Measurements from ENCODE around the gene GPAM. TPM values are rescaled to one million over a fixed set of nuclear protein-coding genes. Genes with fewer than 3 reads are reported as not detected.
"Not testable (repeated sequence)": the region's sequence is repeated elsewhere in the genome, so short reads cannot be mapped to it uniquely, and the experiment has no call there.

Gene GPAM
- total RNA-seq, 1 donor from 2014 or later, result 10.8 TPM

DNA sequence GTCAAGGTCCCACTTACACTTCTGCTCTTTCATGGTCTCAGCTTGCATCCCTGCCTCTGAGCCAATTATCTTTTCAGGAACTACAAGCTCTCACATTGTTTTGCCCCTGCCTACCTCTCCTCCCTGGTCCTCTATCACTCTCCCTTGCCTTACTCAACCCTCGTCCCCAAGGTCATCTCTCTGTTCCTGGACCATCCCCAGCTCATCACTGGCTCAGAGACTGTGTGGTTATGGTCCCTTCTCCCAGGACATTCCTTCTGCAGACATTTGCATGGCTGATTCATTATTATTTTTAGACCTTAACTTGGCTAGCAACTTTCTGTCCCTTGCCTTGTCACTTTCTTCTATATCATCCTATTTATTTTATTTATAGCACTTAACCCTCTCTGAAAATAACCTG lies 17.8 kb upstream of the GPAM start:
- peaks cover 2% of the 10 kb centered on the region for H3K4me1 Mint-ChIP-seq (ENCODE audit: low read depth)
- no peaks in the 10 kb centered on the region for H3K9me3 Mint-ChIP-seq (ENCODE audit: low read depth)
- H3K27ac Mint-ChIP-seq (ENCODE audit: unreplicated experiment), result no peak overlapping the region
- H3K27me3 Mint-ChIP-seq (ENCODE audit: low read depth), result peaks cover 5% of the 10 kb centered on the region
- H3K36me3 Mint-ChIP-seq (ENCODE audit: low read depth), result peaks cover 2% of the 10 kb centered on the region
- TF ChIP-seq, protein P1, sequence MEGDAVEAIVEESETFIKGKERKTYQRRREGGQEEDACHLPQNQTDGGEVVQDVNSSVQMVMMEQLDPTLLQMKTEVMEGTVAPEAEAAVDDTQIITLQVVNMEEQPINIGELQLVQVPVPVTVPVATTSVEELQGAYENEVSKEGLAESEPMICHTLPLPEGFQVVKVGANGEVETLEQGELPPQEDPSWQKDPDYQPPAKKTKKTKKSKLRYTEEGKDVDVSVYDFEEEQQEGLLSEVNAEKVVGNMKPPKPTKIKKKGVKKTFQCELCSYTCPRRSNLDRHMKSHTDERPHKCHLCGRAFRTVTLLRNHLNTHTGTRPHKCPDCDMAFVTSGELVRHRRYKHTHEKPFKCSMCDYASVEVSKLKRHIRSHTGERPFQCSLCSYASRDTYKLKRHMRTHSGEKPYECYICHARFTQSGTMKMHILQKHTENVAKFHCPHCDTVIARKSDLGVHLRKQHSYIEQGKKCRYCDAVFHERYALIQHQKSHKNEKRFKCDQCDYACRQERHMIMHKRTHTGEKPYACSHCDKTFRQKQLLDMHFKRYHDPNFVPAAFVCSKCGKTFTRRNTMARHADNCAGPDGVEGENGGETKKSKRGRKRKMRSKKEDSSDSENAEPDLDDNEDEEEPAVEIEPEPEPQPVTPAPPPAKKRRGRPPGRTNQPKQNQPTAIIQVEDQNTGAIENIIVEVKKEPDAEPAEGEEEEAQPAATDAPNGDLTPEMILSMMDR (IDR thresholded peaks at IDR 0.05), result no peak
- no peak for DNase-seq (ENCODE audit: low spot score)
- H3K4me3 Mint-ChIP-seq (ENCODE audit: unreplicated experiment), result no peak overlapping the region

DNA sequence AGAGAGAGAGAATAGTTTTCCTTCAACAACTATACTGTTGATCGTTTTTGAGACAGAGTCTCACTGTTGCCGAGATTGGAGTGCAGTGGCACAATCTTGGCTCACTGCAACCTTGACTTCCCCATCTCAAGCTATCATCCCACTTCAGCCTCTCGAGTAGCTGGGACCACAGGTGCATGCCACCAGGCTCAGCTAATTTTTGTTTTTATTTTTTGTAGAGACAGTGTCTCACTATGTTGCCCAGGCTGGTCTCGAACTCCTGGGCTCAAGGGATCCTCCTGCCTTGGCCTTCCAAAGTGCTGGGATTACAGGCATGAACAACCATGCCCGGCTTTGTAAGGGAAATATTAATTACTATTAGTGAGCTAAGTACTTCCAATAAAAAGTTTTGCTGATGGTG lies 16.7 kb upstream of the GPAM start:
- not testable (repeated sequence) for H3K36me3 Mint-ChIP-seq (ENCODE audit: low read depth); H3K9me3 Mint-ChIP-seq (ENCODE audit: low read depth); H3K27me3 Mint-ChIP-seq (ENCODE audit: low read depth); DNase-seq (ENCODE audit: low spot score); H3K4me3 Mint-ChIP-seq (ENCODE audit: unreplicated experiment); H3K4me1 Mint-ChIP-seq (ENCODE audit: low read depth); H3K27ac Mint-ChIP-seq (ENCODE audit: unreplicated experiment)

DNA sequence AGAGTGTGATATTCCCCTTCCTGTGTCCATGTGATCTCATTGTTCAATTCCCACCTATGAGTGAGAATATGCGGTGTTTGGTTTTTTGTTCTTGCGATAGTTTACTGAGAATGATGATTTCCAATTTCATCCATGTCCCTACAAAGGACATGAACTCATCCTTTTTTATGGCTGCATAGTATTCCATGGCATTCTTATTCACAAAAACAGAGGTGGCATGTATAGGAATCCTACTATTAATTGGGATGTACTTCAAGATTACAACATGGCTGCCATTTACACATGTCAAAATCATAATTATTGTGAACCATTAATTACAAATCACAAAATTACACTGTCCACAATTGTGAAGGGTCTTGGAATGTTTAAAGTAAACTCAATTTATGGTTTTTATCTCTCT lies 14.1 kb upstream of the GPAM start:
- DNase-seq (ENCODE audit: low spot score); H3K27ac Mint-ChIP-seq (ENCODE audit: unreplicated experiment); H3K27me3 Mint-ChIP-seq (ENCODE audit: low read depth); H3K36me3 Mint-ChIP-seq (ENCODE audit: low read depth); H3K4me3 Mint-ChIP-seq (ENCODE audit: unreplicated experiment); H3K9me3 Mint-ChIP-seq (ENCODE audit: low read depth); H3K4me1 Mint-ChIP-seq (ENCODE audit: low read depth): not testable (repeated sequence)

DNA sequence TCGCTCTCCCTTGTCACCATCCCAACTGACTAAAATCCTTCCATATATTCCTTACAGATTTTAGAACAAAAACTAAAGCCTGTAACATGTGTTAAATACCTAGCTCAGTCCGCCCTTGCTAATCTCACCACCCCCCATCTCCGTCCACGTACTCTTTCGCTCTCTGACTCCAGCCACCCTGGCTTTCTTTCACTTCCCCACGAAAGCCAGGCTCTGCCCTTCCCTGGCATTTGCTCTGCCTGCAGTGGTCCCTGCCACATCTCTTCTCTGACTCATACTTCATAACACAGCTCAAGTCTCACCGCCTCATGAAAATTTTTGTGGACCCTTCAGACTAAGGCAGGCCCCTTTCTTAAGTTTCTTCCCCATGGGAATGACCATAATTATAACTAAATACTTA lies 11.7 kb upstream of the GPAM start:
- DNase-seq (ENCODE audit: low spot score), result no peak
- Mint-ChIP-seq H3K4me3 (ENCODE audit: unreplicated experiment) (no peak overlapping the region), H3K27me3 (ENCODE audit: low read depth) (peaks cover 7% of the 10 kb centered on the region), H3K27ac (ENCODE audit: unreplicated experiment) (no peak overlapping the region), H3K4me1 (ENCODE audit: low read depth) (no peaks in the 10 kb centered on the region), H3K9me3 (ENCODE audit: low read depth) (no peaks in the 10 kb centered on the region), H3K36me3 (ENCODE audit: low read depth) (no peaks in the 10 kb centered on the region)
- TF ChIP-seq, protein P1 (IDR thresholded peaks at IDR 0.05), result no peak

DNA sequence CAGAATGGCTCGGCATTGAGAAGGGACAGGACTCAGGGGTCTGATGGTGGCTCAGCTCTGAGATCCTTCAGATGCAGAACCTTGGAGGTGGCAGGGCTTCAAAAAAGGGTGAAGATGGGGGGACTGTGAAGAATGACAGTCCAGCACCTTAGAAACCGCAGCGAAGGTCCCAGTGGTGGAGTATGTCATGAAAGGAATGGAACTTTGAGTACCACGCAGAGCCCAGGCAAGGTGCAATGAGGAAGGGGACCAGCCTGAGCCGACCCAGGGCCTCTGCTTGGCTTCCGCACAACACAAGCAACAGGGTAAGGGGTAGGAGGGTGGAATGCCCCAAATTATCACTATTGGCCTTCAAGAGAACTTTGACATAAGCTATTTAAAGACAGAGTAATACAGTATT lies 8.2 kb upstream of the GPAM start:
- no peak overlapping the region for H3K27ac Mint-ChIP-seq (ENCODE audit: unreplicated experiment)
- no peak for DNase-seq (ENCODE audit: low spot score)
- peaks cover 1% of the 10 kb centered on the region for H3K36me3 Mint-ChIP-seq (ENCODE audit: low read depth)
- H3K9me3 Mint-ChIP-seq (ENCODE audit: low read depth), result peaks cover 9% of the 10 kb centered on the region
- peaks cover 14% of the 10 kb centered on the region for H3K27me3 Mint-ChIP-seq (ENCODE audit: low read depth)
- TF ChIP-seq, protein P1 (IDR thresholded peaks at IDR 0.05), result no peak
- H3K4me1 Mint-ChIP-seq (ENCODE audit: low read depth), result no peaks in the 10 kb centered on the region
- no peak overlapping the region for H3K4me3 Mint-ChIP-seq (ENCODE audit: unreplicated experiment)

DNA sequence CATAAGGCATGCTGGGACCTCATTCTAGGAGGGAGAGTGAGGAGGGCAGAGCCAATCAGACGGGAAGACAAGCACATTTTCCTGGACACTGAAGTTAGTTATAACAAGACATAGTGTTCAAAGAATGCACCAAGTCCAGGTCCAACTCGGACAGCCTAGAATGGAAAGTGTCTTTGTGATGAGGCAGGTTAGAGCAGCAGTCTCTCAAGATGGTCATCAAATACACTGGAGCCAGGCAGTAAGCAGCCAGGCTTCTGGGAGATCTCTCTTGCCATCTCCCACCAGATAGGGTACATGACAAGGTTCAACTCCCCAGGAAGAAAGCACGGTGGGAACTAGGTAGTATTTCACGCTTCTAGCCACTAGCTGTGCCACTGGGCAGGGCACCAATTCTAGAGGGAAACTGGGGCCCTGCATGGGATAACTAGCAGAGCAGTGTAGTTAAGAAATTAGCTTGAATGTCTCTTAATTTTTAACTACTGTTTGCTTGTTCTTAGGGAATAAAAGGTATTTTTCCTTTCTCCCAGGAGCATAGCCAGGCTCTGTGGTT lies 7.6 kb upstream of the GPAM start:
- H3K36me3 Mint-ChIP-seq (ENCODE audit: low read depth), result peaks cover 1% of the 10 kb centered on the region
- no peak overlapping the region for H3K4me3 Mint-ChIP-seq (ENCODE audit: unreplicated experiment)
- H3K9me3 Mint-ChIP-seq (ENCODE audit: low read depth), result peaks cover 9% of the 10 kb centered on the region
- H3K4me1 Mint-ChIP-seq (ENCODE audit: low read depth), result no peaks in the 10 kb centered on the region
- no peak for DNase-seq (ENCODE audit: low spot score)
- TF ChIP-seq, protein P1 (IDR thresholded peaks at IDR 0.05), result no peak
- H3K27ac Mint-ChIP-seq (ENCODE audit: unreplicated experiment), result no peak overlapping the region
- H3K27me3 Mint-ChIP-seq (ENCODE audit: low read depth), result peaks cover 14% of the 10 kb centered on the region
